Activated naive CD4-positive, alpha-beta T cell (primary cell): ENCODE measurements around the gene STX1B.
A peak's percentile ranks its signal among the peaks of the same experiment; 100 is the strongest.
"Not testable (repeated sequence)": the region's sequence is repeated elsewhere in the genome, so short reads cannot be mapped to it uniquely, and the experiment has no call there.

Experiments used
- DNase-seq, 4 experiments: peaks; one replicate each; lab custom pipeline; 2025; lab: John Stamatoyannopoulos, UW

STX1B gene

GRCh38 chr16:31013292-31013691, 2.9 kb upstream of the STX1B start:
- DNase-seq = not testable (repeated sequence)

- not testable (repeated sequence) for DNase-seq
Measured at GRCh38 chr16:31011815-31012214, 1.4 kb upstream of the STX1B start.

GRCh38 chr16:31009894-31010584, 399 bp downstream of the STX1B start:
- DNase-seq = no peak

- no peak for DNase-seq
Measured at GRCh38 chr16:31009120-31009519, 1.3 kb downstream of the STX1B start.

- DNase-seq = no peak
Measured at GRCh38 chr16:31008551-31008950, 1.9 kb downstream of the STX1B start.

GRCh38 chr16:31008149-31008548, 2.3 kb downstream of the STX1B start:
- DNase-seq = no peak

GRCh38 chr16:31007684-31008083, 2.8 kb downstream of the STX1B start:
- DNase-seq = no peak

GRCh38 chr16:31006589-31006988, 3.8 kb downstream of the STX1B start:
- no peak for DNase-seq

GRCh38 chr16:31006086-31006385, 4.4 kb downstream of the STX1B start:
- DNase-seq = no peak

GRCh38 chr16:31005350-31006085, 4.9 kb downstream of the STX1B start:
- no peak for DNase-seq

- no peak for DNase-seq
Measured at GRCh38 chr16:31004658-31005057, 5.8 kb downstream of the STX1B start.

- no peak for DNase-seq
Measured at GRCh38 chr16:31003744-31004143, 6.7 kb downstream of the STX1B start.

- DNase-seq = no peak
Measured at GRCh38 chr16:31002862-31003341, 7.5 kb downstream of the STX1B start.

GRCh38 chr16:31002250-31002700, 8.2 kb downstream of the STX1B start:
- no peak for DNase-seq

GRCh38 chr16:31001507-31002249, 8.8 kb downstream of the STX1B start:
- DNase-seq = no peak

GRCh38 chr16:31000671-31001382, 9.6 kb downstream of the STX1B start:
- no peak for DNase-seq

GRCh38 chr16:30998852-30999761, 11.3 kb downstream of the STX1B start:
- no peak for DNase-seq

- DNase-seq = no peak
Measured at GRCh38 chr16:30997725-30998711, 12.4 kb downstream of the STX1B start.

GRCh38 chr16:30996985-30997724, 13.3 kb downstream of the STX1B start:
- peak; percentile 46 to 80 (median 66) for DNase-seq
